ENCODE measurements around the gene MLLT6.

MLLT6 gene

GRCh38 chr17:38731526-38732294 lies 26.6 kb downstream of the MLLT6 start:
- WGBS, 2 donors (ENCODE audit: extremely low coverage in 2 of 2, insufficient read length in 2 of 2, insufficient replicate concordance in 1 of 2) = no CpG with 5 or more reads among the region's 8 CpGs
- DNase-seq (ENCODE audit: low spot score) = no peak
- Histone ChIP-seq H4K91ac (ENCODE audit: low read depth, low read length, poor library complexity) (no peak overlapping the region), H3K4me2 (ENCODE audit: insufficient read depth, low read length, poor library complexity, severe bottlenecking) (no peak overlapping the region), H3K4me3 (ENCODE audit: low read length in 2 of 2) (no peak overlapping the region), H3K9ac (ENCODE audit: low read depth, low read length, poor library complexity) (peak overlapping the region; percentile 3), H2AFZ (ENCODE audit: low read length) (no peak overlapping the region), H2BK120ac (ENCODE audit: low read depth, low read length) (no peak overlapping the region), H4K8ac (ENCODE audit: low read depth, low read length) (no peak overlapping the region), H2BK5ac (ENCODE audit: low read length) (no peak overlapping the region), H3K4ac (ENCODE audit: low read length) (no peak overlapping the region), H3K79me1 (ENCODE audit: low read depth, low read length) (no peaks in the 10 kb centered on the region), H3K36me3 (replicated peaks in 1 of 2; ENCODE audit: control insufficient read depth in 2 of 2, insufficient read depth in 2 of 2, low read length in 2 of 2) (peaks cover 21 to 60% of the 10 kb centered on the region in 2 donors), H3K14ac (ENCODE audit: low read length) (no peak overlapping the region), H3K18ac (ENCODE audit: low read length) (no peak overlapping the region), H2BK15ac (ENCODE audit: low read length) (no peak overlapping the region), H3K27ac (replicated peaks; ENCODE audit: low read length) (no peak overlapping the region), H3K23ac (ENCODE audit: low read depth, low read length, poor library complexity) (no peak overlapping the region), H2AK5ac (ENCODE audit: low read depth, low read length) (no peak overlapping the region), H3K27me3 (ENCODE audit: control insufficient read depth in 3 of 3, insufficient read depth in 3 of 3, low read depth in 1 of 3, low read length in 3 of 3) (no peaks in the 10 kb centered on the region), H3K9me3 (replicated peaks in 1 of 2; ENCODE audit: control insufficient read depth in 2 of 2, insufficient read depth in 1 of 2, low read depth in 1 of 2, low read length in 2 of 2) (no peaks in the 10 kb centered on the region), H3K4me1 (ENCODE audit: control insufficient read depth in 2 of 2, insufficient read depth in 1 of 2, low read depth in 1 of 2, low read length in 2 of 2) (peaks cover 9 to 12% of the 10 kb centered on the region in 2 donors), H2BK12ac (ENCODE audit: low read length) (no peak overlapping the region)

- H3K14ac ChIP-seq (ENCODE audit: low read length) = no peak overlapping the region
- no peaks in the 10 kb centered on the region for H3K79me1 ChIP-seq (ENCODE audit: low read depth, low read length)
- H4K91ac ChIP-seq (ENCODE audit: low read depth, low read length, poor library complexity) = no peak overlapping the region
- WGBS, 2 donors (ENCODE audit: extremely low coverage in 2 of 2, insufficient read length in 2 of 2, insufficient replicate concordance in 1 of 2) = no CpG with 5 or more reads among the region's 7 CpGs
- no peak overlapping the region for H2AK5ac ChIP-seq (ENCODE audit: low read depth, low read length)
- no peak overlapping the region for H2AFZ ChIP-seq (ENCODE audit: low read length)
- H2BK12ac ChIP-seq (ENCODE audit: low read length) = no peak overlapping the region
- H3K27ac ChIP-seq (replicated peaks; ENCODE audit: low read length) = no peak overlapping the region
- H2BK15ac ChIP-seq (ENCODE audit: low read length) = no peak overlapping the region
- no peak overlapping the region for H3K4me2 ChIP-seq (ENCODE audit: insufficient read depth, low read length, poor library complexity, severe bottlenecking)
- H3K27me3 ChIP-seq (ENCODE audit: control insufficient read depth in 3 of 3, insufficient read depth in 3 of 3, low read depth in 1 of 3, low read length in 3 of 3) = no peaks in the 10 kb centered on the region
- H2BK5ac ChIP-seq (ENCODE audit: low read length) = no peak overlapping the region
- H3K9ac ChIP-seq (ENCODE audit: low read depth, low read length, poor library complexity) = no peak overlapping the region
- H2BK120ac ChIP-seq (ENCODE audit: low read depth, low read length) = no peak overlapping the region
- no peak for DNase-seq (ENCODE audit: low spot score)
- H3K4ac ChIP-seq (ENCODE audit: low read length) = no peak overlapping the region
- peaks cover 21 to 68% of the 10 kb centered on the region in 2 donors for H3K36me3 ChIP-seq (replicated peaks in 1 of 2; ENCODE audit: control insufficient read depth in 2 of 2, insufficient read depth in 2 of 2, low read length in 2 of 2)
- H3K9me3 ChIP-seq (replicated peaks in 1 of 2; ENCODE audit: control insufficient read depth in 2 of 2, insufficient read depth in 1 of 2, low read depth in 1 of 2, low read length in 2 of 2) = no peaks in the 10 kb centered on the region
- no peak overlapping the region for H3K4me3 ChIP-seq (ENCODE audit: low read length in 2 of 2)
- H4K8ac ChIP-seq (ENCODE audit: low read depth, low read length) = no peak overlapping the region
- peaks cover 9 to 12% of the 10 kb centered on the region in 2 donors for H3K4me1 ChIP-seq (ENCODE audit: control insufficient read depth in 2 of 2, insufficient read depth in 1 of 2, low read depth in 1 of 2, low read length in 2 of 2)
- H3K18ac ChIP-seq (ENCODE audit: low read length) = no peak overlapping the region
- peak overlapping the region; percentile 58 for H3K23ac ChIP-seq (ENCODE audit: low read depth, low read length, poor library complexity)
These were observed 27.6 kb downstream of the MLLT6 start for GRCh38 chr17:38732376-38733281.

GRCh38 chr17:38733282-38733981 lies 28.4 kb downstream of the MLLT6 start:
- Histone ChIP-seq H2AK5ac (ENCODE audit: low read depth, low read length) (no peak overlapping the region), H2BK120ac (ENCODE audit: low read depth, low read length) (no peak overlapping the region), H3K4me2 (ENCODE audit: insufficient read depth, low read length, poor library complexity, severe bottlenecking) (no peak overlapping the region), H4K8ac (ENCODE audit: low read depth, low read length) (no peak overlapping the region), H3K4me1 (ENCODE audit: control insufficient read depth in 2 of 2, insufficient read depth in 1 of 2, low read depth in 1 of 2, low read length in 2 of 2) (peaks cover 9 to 12% of the 10 kb centered on the region in 2 donors), H3K36me3 (replicated peaks in 1 of 2; ENCODE audit: control insufficient read depth in 2 of 2, insufficient read depth in 2 of 2, low read length in 2 of 2) (peaks cover 26 to 68% of the 10 kb centered on the region in 2 donors), H3K4me3 (ENCODE audit: low read length in 2 of 2) (no peak overlapping the region), H3K27me3 (ENCODE audit: control insufficient read depth in 3 of 3, insufficient read depth in 3 of 3, low read depth in 1 of 3, low read length in 3 of 3) (no peaks in the 10 kb centered on the region), H3K27ac (replicated peaks; ENCODE audit: low read length) (no peak overlapping the region), H3K23ac (ENCODE audit: low read depth, low read length, poor library complexity) (peak overlapping the region; percentile 58), H3K79me1 (ENCODE audit: low read depth, low read length) (no peaks in the 10 kb centered on the region), H3K18ac (ENCODE audit: low read length) (no peak overlapping the region), H3K9me3 (replicated peaks in 1 of 2; ENCODE audit: control insufficient read depth in 2 of 2, insufficient read depth in 1 of 2, low read depth in 1 of 2, low read length in 2 of 2) (no peaks in the 10 kb centered on the region), H2BK5ac (ENCODE audit: low read length) (no peak overlapping the region), H2AFZ (ENCODE audit: low read length) (no peak overlapping the region), H2BK12ac (ENCODE audit: low read length) (no peak overlapping the region), H3K9ac (ENCODE audit: low read depth, low read length, poor library complexity) (no peak overlapping the region), H3K4ac (ENCODE audit: low read length) (no peak overlapping the region), H2BK15ac (ENCODE audit: low read length) (no peak overlapping the region), H4K91ac (ENCODE audit: low read depth, low read length, poor library complexity) (no peak overlapping the region), H3K14ac (ENCODE audit: low read length) (no peak overlapping the region)
- no CpG with 5 or more reads among the region's 9 CpGs for WGBS, 2 donors (ENCODE audit: extremely low coverage in 2 of 2, insufficient read length in 2 of 2, insufficient replicate concordance in 1 of 2)
- DNase-seq (ENCODE audit: low spot score) = no peak

All from neuronal stem cell (in vitro differentiated cells).